OCI-LY1 (cell line): Measurements from ENCODE around the gene RBMS1.

ENCODE experiments used
- H2AFZ ChIP-seq: fragments of 200-600 bp; sonication (generic), shearing (Covaris generic); 2 replicates; pipeline ENCODE4 v1.6.0; 2014; ENCODE audit warnings: antibody characterized with exemption, mild to moderate bottlenecking, low read length
- H3F3A ChIP-seq: fragments of 200-600 bp; sonication (generic), shearing (Covaris generic); 2 replicates; pipeline ENCODE4 v1.6.0; 2014; ENCODE audit warnings: mild to moderate bottlenecking, antibody characterized with exemption, low read length, moderate library complexity; ENCODE audit not compliant: insufficient read depth
- H3K27ac ChIP-seq: fragments of 200-600 bp; sonication (generic); 2 replicates; pipeline ENCODE4 v1.5.1; 2014; ENCODE audit warnings: low read length, mixed run types, mild to moderate bottlenecking, low read depth; ENCODE audit not compliant: poor library complexity, severe bottlenecking
- H3K27me3 ChIP-seq: fragments of 200-600 bp; sonication (generic); 2 replicates; pipeline ENCODE4 v1.6.0; 2014; ENCODE audit warnings: antibody characterized with exemption, mild to moderate bottlenecking, low read length, moderate library complexity; ENCODE audit not compliant: insufficient read depth
- H3K36me3 ChIP-seq: fragments of 200-600 bp; sonication (generic); 2 replicates; pipeline ENCODE4 v1.6.1; 2014; ENCODE audit warnings: mild to moderate bottlenecking, antibody characterized with exemption, low read length, moderate library complexity, mixed read lengths; ENCODE audit not compliant: insufficient read depth
- H3K4me1 ChIP-seq: fragments of 200-600 bp; sonication (generic); 2 replicates; pipeline ENCODE4 v1.5.1; 2014; ENCODE audit warnings: mild to moderate bottlenecking, low read length, moderate library complexity; ENCODE audit not compliant: insufficient read depth, severe bottlenecking
- H3K4me2 ChIP-seq: fragments of 200-600 bp; sonication (generic), shearing (Covaris generic); 2 replicates; pipeline ENCODE4 v1.6.1; 2014; ENCODE audit warnings: low read length
- H3K4me3 ChIP-seq: fragments of 200-600 bp; sonication (generic); 2 replicates; pipeline ENCODE4 v1.5.1; 2014; ENCODE audit warnings: low read length, low read depth, mild to moderate bottlenecking, mixed read lengths; ENCODE audit not compliant: poor library complexity, severe bottlenecking
- H3K79me2 ChIP-seq: fragments of 200-600 bp; shearing (Covaris generic); 2 replicates; pipeline ENCODE4 v1.6.1; 2016; ENCODE audit warnings: mixed run types, low read length, mixed read lengths; ENCODE audit not compliant: insufficient read depth
- H3K9ac ChIP-seq: fragments of 200-600 bp; sonication (generic), shearing (Covaris generic); 2 replicates; pipeline ENCODE4 v1.6.1; 2014; ENCODE audit warnings: mild to moderate bottlenecking, low read length, mixed read lengths
- H3K9me2 ChIP-seq: fragments of 200-600 bp; sonication (generic), shearing (Covaris generic); 2 replicates; pipeline ENCODE4 v1.6.1; 2014; ENCODE audit warnings: low read depth, mild to moderate bottlenecking, low read length, mixed read lengths
- H3K9me3 ChIP-seq: fragments of 200-600 bp; shearing (Covaris generic); 2 replicates; pipeline ENCODE4 v1.6.1; 2014; ENCODE audit warnings: low read length, mixed read lengths
- H4K20me1 ChIP-seq: fragments of 200-600 bp; sonication (generic), shearing (Covaris generic); 2 replicates; pipeline ENCODE4 v1.6.0; 2016; ENCODE audit warnings: mild to moderate bottlenecking, low read length; ENCODE audit not compliant: insufficient read depth
- CTCF ChIP-seq: fragments of 200-600 bp; sonication (generic), shearing (Covaris generic); IDR thresholded peaks from 2 replicates; pipeline ENCODE4 v1.5.1; 2017; ENCODE audit warnings: mild to moderate bottlenecking, antibody characterized with exemption, low read length, moderate library complexity, mixed read lengths
- EZH2 ChIP-seq: fragments of 200-600 bp; sonication (generic), shearing (Covaris generic); IDR thresholded peaks from 2 replicates; pipeline ENCODE4 v1.8.0; 2017; ENCODE audit warnings: borderline replicate concordance, mixed run types, mild to moderate bottlenecking, antibody characterized with exemption, low read length, moderate library complexity, mixed read lengths

RBMS1 gene, protein sequence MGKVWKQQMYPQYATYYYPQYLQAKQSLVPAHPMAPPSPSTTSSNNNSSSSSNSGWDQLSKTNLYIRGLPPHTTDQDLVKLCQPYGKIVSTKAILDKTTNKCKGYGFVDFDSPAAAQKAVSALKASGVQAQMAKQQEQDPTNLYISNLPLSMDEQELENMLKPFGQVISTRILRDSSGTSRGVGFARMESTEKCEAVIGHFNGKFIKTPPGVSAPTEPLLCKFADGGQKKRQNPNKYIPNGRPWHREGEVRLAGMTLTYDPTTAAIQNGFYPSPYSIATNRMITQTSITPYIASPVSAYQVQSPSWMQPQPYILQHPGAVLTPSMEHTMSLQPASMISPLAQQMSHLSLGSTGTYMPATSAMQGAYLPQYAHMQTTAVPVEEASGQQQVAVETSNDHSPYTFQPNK

DNA sequence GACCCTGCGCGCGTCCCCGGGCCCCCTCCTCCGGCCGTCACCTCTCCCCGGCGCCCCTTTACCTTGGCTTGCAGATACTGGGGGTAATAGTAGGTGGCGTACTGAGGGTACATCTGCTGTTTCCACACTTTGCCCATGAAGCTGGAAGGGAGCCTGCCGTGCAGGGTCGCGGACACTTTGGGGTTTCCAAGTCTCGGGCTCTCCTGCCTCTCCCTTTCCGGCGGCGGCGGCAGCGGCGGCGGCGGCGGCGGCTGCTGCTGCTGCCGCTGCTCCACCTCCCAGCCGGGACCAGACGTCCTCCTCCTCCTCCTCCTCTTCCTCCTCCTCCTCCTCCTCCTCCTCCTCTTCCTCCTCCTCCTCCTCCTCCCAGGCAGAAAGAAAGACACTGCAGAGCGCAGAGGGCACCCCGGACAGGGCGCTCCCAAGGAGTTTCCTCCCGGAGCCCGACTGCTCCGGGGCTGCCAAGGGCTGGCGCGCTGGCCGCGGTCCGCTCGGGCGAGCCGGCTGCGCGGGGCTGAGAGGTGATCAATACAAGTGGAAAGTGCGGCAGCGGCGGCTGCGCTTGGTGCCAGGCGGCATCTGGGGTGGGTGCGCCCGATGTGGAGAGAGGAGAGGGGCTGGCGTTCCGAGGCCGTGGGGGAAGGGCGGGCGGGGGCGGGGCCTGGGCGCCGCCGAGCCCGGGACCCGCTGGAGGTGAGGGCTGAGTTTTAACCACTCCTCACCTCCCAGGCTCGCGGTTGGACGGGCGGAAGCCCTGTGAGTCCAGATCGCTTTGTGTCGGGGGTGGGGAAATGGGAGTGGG is at the start of gene RBMS1:
RBMS1 (minus strand) TSS at position 581 of the 802 bp plus-strand sequence; CDS start at position 137, 444 bp downstream.
- Histone ChIP-seq H3K4me1 (peaks cover 4% of the 10 kb centered on the region), H4K20me1 (no peaks in the 10 kb centered on the region), H3K27ac (no peak within 1 kb of the TSS), H3K4me2 (peak within 1 kb of the TSS; percentile 63), H3K9ac (no peak within 1 kb of the TSS), H3K27me3 (no peaks in the 10 kb centered on the region), H3K36me3 (no peaks in the 10 kb centered on the region), H3F3A (no peaks in the 10 kb centered on the region), H3K79me2 (no peaks in the 10 kb centered on the region), H3K9me2 (no peaks in the 10 kb centered on the region), H2AFZ (no peak within 1 kb of the TSS), H3K4me3 (peak within 1 kb of the TSS; percentile 53), H3K9me3 (no peaks in the 10 kb centered on the region)
- no peak for TF ChIP-seq CTCF
- TF ChIP-seq EZH2: no peak

DNA sequence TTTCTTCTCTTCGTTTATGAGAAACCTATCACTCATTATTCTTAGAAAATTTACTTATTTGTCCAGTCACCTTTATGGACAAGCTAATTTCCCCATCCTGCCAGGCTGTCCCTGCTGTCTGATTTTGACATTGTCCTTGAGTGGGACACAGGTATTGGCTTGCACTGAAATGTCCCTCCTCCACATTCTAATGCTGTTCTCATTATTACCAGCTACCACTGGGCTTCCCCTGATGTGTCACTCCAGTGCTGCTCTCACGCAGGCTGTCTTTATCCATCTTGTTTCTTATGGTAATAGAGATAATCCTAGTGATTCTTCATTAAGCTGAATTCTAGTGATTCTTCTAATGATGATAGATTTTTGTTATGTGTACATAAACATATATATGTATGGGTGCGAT is 48.1 kb upstream of the RBMS1 start:
- Histone ChIP-seq H3K27me3 (no peaks in the 10 kb centered on the region), H3K4me1 (no peaks in the 10 kb centered on the region), H3K4me3 (no peak overlapping the region), H3K9me3 (no peaks in the 10 kb centered on the region), H3K36me3 (no peaks in the 10 kb centered on the region), H3K27ac (no peak overlapping the region), H3K9me2 (no peaks in the 10 kb centered on the region), H4K20me1 (no peaks in the 10 kb centered on the region), H3K9ac (no peak overlapping the region), H3K4me2 (no peak overlapping the region), H3K79me2 (no peaks in the 10 kb centered on the region), H3F3A (no peaks in the 10 kb centered on the region), H2AFZ (no peak overlapping the region)
- no peak for TF ChIP-seq EZH2
- no peak for TF ChIP-seq CTCF

GRCh38 chr2:160538559-160539355 is 45.1 kb upstream of the RBMS1 start:
- no peaks in the 10 kb centered on the region for H3F3A ChIP-seq
- no peak overlapping the region for H3K9ac ChIP-seq
- H2AFZ ChIP-seq: no peak overlapping the region
- H4K20me1 ChIP-seq: no peaks in the 10 kb centered on the region
- no peaks in the 10 kb centered on the region for H3K9me2 ChIP-seq
- H3K27me3 ChIP-seq: no peaks in the 10 kb centered on the region
- H3K9me3 ChIP-seq: no peaks in the 10 kb centered on the region
- no peaks in the 10 kb centered on the region for H3K4me1 ChIP-seq
- H3K27ac ChIP-seq: no peak overlapping the region
- no peaks in the 10 kb centered on the region for H3K36me3 ChIP-seq
- no peak overlapping the region for H3K4me2 ChIP-seq
- H3K4me3 ChIP-seq: no peak overlapping the region
- H3K79me2 ChIP-seq: no peaks in the 10 kb centered on the region
- no peak for TF ChIP-seq CTCF
- no peak for TF ChIP-seq EZH2
